Gastroesophageal sphincter (tissue), 3 donors: ENCODE measurements around the gene SYNRG.

Experiments used
- CTCF ChIP-seq, 4 experiments: fragments of 200-600 bp in 2 of 4; fragments of 450-650 bp in 2 of 4; sonication (generic) in 1 of 4; IDR thresholded peaks; one replicate each; pipeline ENCODE4 v1.5.1; 2017 to 2019; ENCODE audit warnings: antibody characterized with exemption in 4 of 4, mild to moderate bottlenecking in 2 of 4, moderate library complexity in 2 of 4
- EP300 ChIP-seq: sonication (generic); formaldehyde crosslinking; IDR thresholded peaks from one replicate; pipeline ENCODE4 v1.6.1; 2017; ENCODE audit warnings: antibody characterized with exemption, mild to moderate bottlenecking
- POLR2A ChIP-seq, 2 donors: fragments of 450-650 bp; IDR thresholded peaks; one replicate each; pipeline ENCODE4 v1.6.1; 2017; ENCODE audit warnings: antibody characterized with exemption in 2 of 2, mild to moderate bottlenecking in 2 of 2, moderate library complexity in 1 of 2

- TF ChIP-seq CTCF (IDR thresholded peaks at IDR 0.05) (no peak), EP300 (no peak), POLR2A (IDR thresholded peaks at IDR 0.05) (no peak)
Observed at GRCh38 chr17:37485938-37486570, 123.2 kb downstream of the SYNRG start.
